Cardiac muscle cell (in vitro differentiated cells and primary cell): ENCODE measurements around the gene ASPHD1. TPM values are rescaled to one million over a fixed set of nuclear protein-coding genes. Genes with fewer than 3 reads are reported as not detected.

Experiments
- polyA plus RNA-seq: library from polyadenylated mRNA; unstranded; fragments of >200 nt; fragmentation: Nextera tagmentation; extraction: Ambion mirVana; gene quantifications from 2 replicates; pipeline ENCODE4 v1.2.1, GENCODE V29; 2016
- total RNA-seq: library from RNA; depleted of rRNA; stranded (reverse); fragments of >200 nt; gene quantifications from 2 replicates; pipeline ENCODE4 v1.2.3, GENCODE V29; 2016

The ASPHD1 gene
- total and polyA plus RNA-seq, 2 experiments from 2014 or later = 1.8 to 2.3 TPM

Other genes starting within 250 kb of the ASPHD1 start
- gene SPN, start 237.2 kb upstream of the ASPHD1 start, total RNA-seq = 0.60 and 1.5 TPM in 2 replicates
- 0.85 and 1.1 TPM in 2 replicates for gene SPN, start 237.2 kb upstream of the ASPHD1 start, polyA plus RNA-seq
- 223 and 268 TPM in 2 replicates for gene QPRT, start 221.3 kb upstream of the ASPHD1 start, total RNA-seq
- gene QPRT, start 221.3 kb upstream of the ASPHD1 start, polyA plus RNA-seq = 213 and 266 TPM in 2 replicates
- gene C16orf54, start 154.5 kb upstream of the ASPHD1 start, total RNA-seq = not detected in 2 replicates
- gene C16orf54, start 154.5 kb upstream of the ASPHD1 start, polyA plus RNA-seq = not detected in 2 replicates
- gene ZG16, start 122.2 kb upstream of the ASPHD1 start, total RNA-seq = not detected in 2 replicates
- gene ZG16, start 122.2 kb upstream of the ASPHD1 start, polyA plus RNA-seq = not detected in 2 replicates
- gene KIF22, start 109.7 kb upstream of the ASPHD1 start, total RNA-seq = 57.5 and 121 TPM in 2 replicates
- 59.5 and 103 TPM in 2 replicates for gene KIF22, start 109.7 kb upstream of the ASPHD1 start, polyA plus RNA-seq
- 310 and 370 TPM in 2 replicates for gene MAZ, start 94.0 kb upstream of the ASPHD1 start, total RNA-seq
- 186 and 257 TPM in 2 replicates for gene MAZ, start 94.0 kb upstream of the ASPHD1 start, polyA plus RNA-seq
- gene PRRT2, start 88.3 kb upstream of the ASPHD1 start, total RNA-seq = 17.9 and 19.7 TPM in 2 replicates
- gene PRRT2, start 88.3 kb upstream of the ASPHD1 start, polyA plus RNA-seq = 19.3 and 19.8 TPM in 2 replicates
- 113 and 120 TPM in 2 replicates for gene PAGR1, start 84.3 kb upstream of the ASPHD1 start, total RNA-seq
- gene PAGR1, start 84.3 kb upstream of the ASPHD1 start, polyA plus RNA-seq = 106 and 113 TPM in 2 replicates
- 8.9 and 25.0 TPM in 2 replicates for gene MVP, start 80.0 kb upstream of the ASPHD1 start, total RNA-seq
- gene MVP, start 80.0 kb upstream of the ASPHD1 start, polyA plus RNA-seq = 9.3 and 21.2 TPM in 2 replicates
- 138 and 139 TPM in 2 replicates for gene CDIPT, start 37.3 kb upstream of the ASPHD1 start, total RNA-seq
- gene CDIPT, start 37.3 kb upstream of the ASPHD1 start, polyA plus RNA-seq = 144 TPM in 2 replicates
- gene SEZ6L2, start 938 bp upstream of the ASPHD1 start, total RNA-seq = 13.9 and 21.1 TPM in 2 replicates
- gene SEZ6L2, start 938 bp upstream of the ASPHD1 start, polyA plus RNA-seq = 5.8 and 10.3 TPM in 2 replicates
- 17.6 and 22.1 TPM in 2 replicates for gene KCTD13, start 25.7 kb downstream of the ASPHD1 start, total RNA-seq
- gene KCTD13, start 25.7 kb downstream of the ASPHD1 start, polyA plus RNA-seq = 22.3 and 23.3 TPM in 2 replicates
- 73.7 and 110 TPM in 2 replicates for gene TMEM219, start 61.6 kb downstream of the ASPHD1 start, total RNA-seq
- 109 and 156 TPM in 2 replicates for gene TMEM219, start 61.6 kb downstream of the ASPHD1 start, polyA plus RNA-seq
- gene TAOK2, start 73.4 kb downstream of the ASPHD1 start, total RNA-seq = 69.4 and 70.9 TPM in 2 replicates
- 25.8 and 36.2 TPM in 2 replicates for gene TAOK2, start 73.4 kb downstream of the ASPHD1 start, polyA plus RNA-seq
- 22.2 and 25.6 TPM in 2 replicates for gene HIRIP3, start 95.1 kb downstream of the ASPHD1 start, total RNA-seq
- gene HIRIP3, start 95.1 kb downstream of the ASPHD1 start, polyA plus RNA-seq = 26.7 and 32.5 TPM in 2 replicates
- 83.7 and 167 TPM in 2 replicates for gene INO80E, start 95.8 kb downstream of the ASPHD1 start, total RNA-seq
- 17.1 and 19.0 TPM in 2 replicates for gene INO80E, start 95.8 kb downstream of the ASPHD1 start, polyA plus RNA-seq
- gene DOC2A, start 110.5 kb downstream of the ASPHD1 start, total RNA-seq = 1.6 and 7.2 TPM in 2 replicates
- gene DOC2A, start 110.5 kb downstream of the ASPHD1 start, polyA plus RNA-seq = 3.3 and 6.9 TPM in 2 replicates
- not detected in 2 replicates for gene C16orf92, start 122.7 kb downstream of the ASPHD1 start, total RNA-seq
- not detected in 2 replicates for gene C16orf92, start 122.7 kb downstream of the ASPHD1 start, polyA plus RNA-seq
- gene TLCD3B, start 130.8 kb downstream of the ASPHD1 start, total RNA-seq = 0.21 and 0.36 TPM in 2 replicates
- not detected in 2 replicates for gene TLCD3B, start 130.8 kb downstream of the ASPHD1 start, polyA plus RNA-seq
- gene ALDOA, start 165.3 kb downstream of the ASPHD1 start, total RNA-seq = 3,852 and 5,767 TPM in 2 replicates
- 5,441 and 6,816 TPM in 2 replicates for gene ALDOA, start 165.3 kb downstream of the ASPHD1 start, polyA plus RNA-seq
- gene PPP4C, start 175.5 kb downstream of the ASPHD1 start, total RNA-seq = 94.3 and 134 TPM in 2 replicates
- 217 and 225 TPM in 2 replicates for gene PPP4C, start 175.5 kb downstream of the ASPHD1 start, polyA plus RNA-seq
- gene TBX6, start 191.4 kb downstream of the ASPHD1 start, total RNA-seq = 1.6 and 5.0 TPM in 2 replicates
- 2.2 and 8.9 TPM in 2 replicates for gene TBX6, start 191.4 kb downstream of the ASPHD1 start, polyA plus RNA-seq
- gene YPEL3, start 195.7 kb downstream of the ASPHD1 start, total RNA-seq = 67.1 and 107 TPM in 2 replicates
- gene YPEL3, start 195.7 kb downstream of the ASPHD1 start, polyA plus RNA-seq = 115 and 143 TPM in 2 replicates
- gene GDPD3, start 213.0 kb downstream of the ASPHD1 start, total RNA-seq = 1.7 and 2.0 TPM in 2 replicates
- 0.72 and 0.96 TPM in 2 replicates for gene GDPD3, start 213.0 kb downstream of the ASPHD1 start, polyA plus RNA-seq
- 57.2 and 70.2 TPM in 2 replicates for gene MAPK3, start 222.7 kb downstream of the ASPHD1 start, total RNA-seq
- 29.7 and 35.9 TPM in 2 replicates for gene MAPK3, start 222.7 kb downstream of the ASPHD1 start, polyA plus RNA-seq